ENCODE data around the gene RHBDF1. TPM values are rescaled to one million over a fixed set of nuclear protein-coding genes. Genes with fewer than 3 reads are reported as not detected.
A peak's percentile ranks its signal among the peaks of the same experiment; 100 is the strongest.

Gene RHBDF1
- total RNA-seq, 1 donor from 2014 or later: 27.3 TPM

DNA sequence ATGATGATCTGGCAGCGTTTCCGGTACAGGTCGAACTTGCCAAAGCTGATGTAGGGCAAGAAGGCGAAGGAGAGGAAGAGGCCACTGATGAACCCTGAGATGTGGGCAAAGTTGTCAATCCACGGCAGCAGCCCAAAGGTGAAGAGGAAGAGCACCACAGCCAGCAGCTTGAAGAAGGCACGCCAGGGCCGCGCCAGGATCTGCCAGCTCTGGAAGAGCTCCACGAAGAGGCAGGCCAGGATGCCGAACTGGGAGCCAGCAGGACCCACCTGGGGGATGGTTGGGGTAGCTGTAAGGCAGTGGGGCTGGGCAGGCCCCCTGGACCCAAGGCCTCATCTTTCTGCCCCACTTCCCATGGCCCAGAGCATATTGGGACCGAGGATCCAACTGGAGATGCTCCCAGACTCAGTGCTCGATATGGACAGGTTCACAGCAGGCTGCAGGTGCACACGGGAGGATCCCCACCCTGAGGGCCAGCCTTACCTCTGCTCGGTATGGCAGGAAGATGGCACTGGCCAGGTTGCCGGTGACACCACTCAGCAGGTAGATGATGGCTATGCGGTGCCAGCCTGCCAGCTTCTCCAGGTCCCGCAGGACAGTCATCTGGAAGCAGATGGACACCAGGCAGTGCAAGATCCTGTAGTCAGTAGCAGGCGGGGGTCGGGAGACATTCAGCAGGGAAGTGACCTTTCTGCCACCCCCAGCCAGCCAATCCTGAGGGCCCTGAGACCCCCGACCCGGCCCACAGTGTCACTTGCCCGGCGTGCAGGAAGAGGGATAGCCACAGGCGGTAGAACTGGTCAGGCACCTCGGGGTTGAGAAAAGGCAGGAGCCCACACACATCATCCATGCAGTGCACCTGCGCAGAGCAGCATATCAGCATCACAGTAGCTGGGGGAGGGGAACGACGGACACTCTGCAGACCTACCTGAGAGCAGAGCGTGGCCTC lies 13.7 kb downstream of the RHBDF1 start:
- Mint-ChIP-seq H3K4me1 (ENCODE audit: unreplicated experiment) (no peaks in the 10 kb centered on the region), H3K27me3 (no peaks in the 10 kb centered on the region), H3K9me3 (no peaks in the 10 kb centered on the region), H3K4me3 (no peak overlapping the region), H3K36me3 (peaks cover 10% of the 10 kb centered on the region), H3K27ac (no peak overlapping the region)
- no peak for DNase-seq (ENCODE audit: extremely low spot score, unreplicated experiment)
- TF ChIP-seq, protein P1, sequence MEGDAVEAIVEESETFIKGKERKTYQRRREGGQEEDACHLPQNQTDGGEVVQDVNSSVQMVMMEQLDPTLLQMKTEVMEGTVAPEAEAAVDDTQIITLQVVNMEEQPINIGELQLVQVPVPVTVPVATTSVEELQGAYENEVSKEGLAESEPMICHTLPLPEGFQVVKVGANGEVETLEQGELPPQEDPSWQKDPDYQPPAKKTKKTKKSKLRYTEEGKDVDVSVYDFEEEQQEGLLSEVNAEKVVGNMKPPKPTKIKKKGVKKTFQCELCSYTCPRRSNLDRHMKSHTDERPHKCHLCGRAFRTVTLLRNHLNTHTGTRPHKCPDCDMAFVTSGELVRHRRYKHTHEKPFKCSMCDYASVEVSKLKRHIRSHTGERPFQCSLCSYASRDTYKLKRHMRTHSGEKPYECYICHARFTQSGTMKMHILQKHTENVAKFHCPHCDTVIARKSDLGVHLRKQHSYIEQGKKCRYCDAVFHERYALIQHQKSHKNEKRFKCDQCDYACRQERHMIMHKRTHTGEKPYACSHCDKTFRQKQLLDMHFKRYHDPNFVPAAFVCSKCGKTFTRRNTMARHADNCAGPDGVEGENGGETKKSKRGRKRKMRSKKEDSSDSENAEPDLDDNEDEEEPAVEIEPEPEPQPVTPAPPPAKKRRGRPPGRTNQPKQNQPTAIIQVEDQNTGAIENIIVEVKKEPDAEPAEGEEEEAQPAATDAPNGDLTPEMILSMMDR (conservative IDR thresholded peaks at IDR 0.05): no peak

DNA sequence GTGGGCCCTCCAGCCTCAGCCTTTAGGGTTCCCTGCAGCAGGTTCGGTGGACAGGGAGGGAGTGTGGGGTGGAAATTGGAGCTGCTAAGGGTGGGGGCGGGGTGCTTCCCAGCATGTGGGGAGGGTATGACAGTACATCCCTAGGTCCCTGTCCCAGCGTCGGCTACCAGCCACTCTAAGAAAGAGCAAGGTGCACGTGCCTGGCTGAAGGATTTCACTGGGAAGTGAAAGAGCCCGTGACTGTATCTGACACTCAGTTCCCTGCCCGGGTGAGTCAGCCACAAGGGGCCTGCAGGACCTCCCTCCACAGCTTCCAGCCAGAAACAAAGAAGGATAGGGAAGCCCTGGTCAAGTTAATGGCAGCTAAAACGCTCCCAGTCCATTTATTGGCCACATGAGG lies 14.7 kb downstream of the RHBDF1 start:
- H3K4me3 Mint-ChIP-seq: no peak overlapping the region
- peaks cover 13% of the 10 kb centered on the region for H3K36me3 Mint-ChIP-seq
- TF ChIP-seq, protein P1 (conservative IDR thresholded peaks at IDR 0.05): no peak
- H3K27me3 Mint-ChIP-seq: no peaks in the 10 kb centered on the region
- H3K27ac Mint-ChIP-seq: no peak overlapping the region
- peaks cover 4% of the 10 kb centered on the region for H3K4me1 Mint-ChIP-seq (ENCODE audit: unreplicated experiment)
- H3K9me3 Mint-ChIP-seq: no peaks in the 10 kb centered on the region
- DNase-seq (ENCODE audit: extremely low spot score, unreplicated experiment): no peak

DNA sequence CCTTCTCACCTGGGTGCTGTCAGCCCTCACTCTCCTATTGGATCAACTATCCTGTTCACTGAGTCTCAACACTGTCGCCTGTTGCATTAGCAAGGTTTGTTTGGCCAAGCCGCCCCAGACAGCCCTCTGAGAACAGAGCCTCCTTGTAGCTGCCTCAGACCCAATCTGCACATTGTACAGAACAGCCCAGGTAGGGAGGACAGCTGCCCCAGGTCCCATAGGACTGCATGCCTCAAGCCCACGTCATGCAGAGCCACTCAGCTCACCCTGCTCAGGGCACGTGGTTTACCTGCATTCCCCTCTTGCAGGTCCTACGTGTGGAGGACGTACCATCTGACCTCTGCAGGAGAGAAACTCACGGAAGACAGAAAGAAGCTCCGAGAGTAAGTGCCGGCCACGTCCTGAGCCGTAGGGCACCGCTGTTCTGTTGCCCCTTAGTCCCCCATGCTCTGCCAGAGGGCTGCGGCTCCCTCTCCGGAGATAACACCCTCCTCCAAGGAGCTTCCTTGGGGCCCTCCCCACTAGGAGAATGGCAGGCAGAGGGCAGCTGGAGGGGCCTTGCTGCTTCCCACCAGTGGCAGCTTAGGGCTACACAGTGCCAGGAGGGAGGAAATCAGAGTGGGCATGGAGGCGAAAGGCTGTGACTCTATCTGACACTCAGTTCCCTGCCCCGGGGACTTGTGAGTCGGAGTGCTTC lies 16.1 kb downstream of the RHBDF1 start:
- DNase-seq (ENCODE audit: extremely low spot score, unreplicated experiment): no peak
- Mint-ChIP-seq H3K27ac (no peak overlapping the region), H3K4me3 (peak overlapping the region; percentile 73), H3K27me3 (no peaks in the 10 kb centered on the region), H3K4me1 (ENCODE audit: unreplicated experiment) (peaks cover 6% of the 10 kb centered on the region), H3K36me3 (peaks cover 15% of the 10 kb centered on the region), H3K9me3 (no peaks in the 10 kb centered on the region)
- TF ChIP-seq, protein P1 (conservative IDR thresholded peaks at IDR 0.05): no peak

DNA sequence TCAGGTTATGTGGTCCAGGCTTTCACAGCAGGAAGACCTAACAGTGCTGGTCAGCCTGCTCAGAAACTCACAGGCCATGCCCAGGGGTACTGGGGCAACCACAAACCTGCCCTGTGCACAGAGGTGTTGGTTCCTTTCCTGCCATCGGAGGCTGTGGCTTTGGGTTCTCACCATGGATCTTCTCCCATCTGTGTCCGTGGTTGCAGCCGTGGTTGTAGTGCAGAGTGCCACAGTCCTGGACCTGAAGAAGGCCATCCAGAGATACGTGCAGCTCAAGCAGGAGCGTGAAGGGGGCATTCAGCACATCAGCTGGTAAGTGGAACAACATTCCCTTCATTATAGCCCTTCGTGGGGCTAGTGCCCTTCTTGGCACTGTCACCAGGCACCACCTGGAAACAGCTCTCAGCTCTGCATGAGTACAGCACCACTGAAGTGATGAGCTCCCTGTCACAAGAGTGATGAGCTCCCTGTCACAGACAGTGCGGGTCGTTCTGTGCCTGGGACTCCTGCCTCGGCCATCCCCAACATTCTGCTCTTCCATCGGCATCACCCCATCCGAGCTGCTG lies 16.8 kb downstream of the RHBDF1 start:
- DNase-seq (ENCODE audit: extremely low spot score, unreplicated experiment): no peak
- H3K36me3 Mint-ChIP-seq: peaks cover 20% of the 10 kb centered on the region

DNA sequence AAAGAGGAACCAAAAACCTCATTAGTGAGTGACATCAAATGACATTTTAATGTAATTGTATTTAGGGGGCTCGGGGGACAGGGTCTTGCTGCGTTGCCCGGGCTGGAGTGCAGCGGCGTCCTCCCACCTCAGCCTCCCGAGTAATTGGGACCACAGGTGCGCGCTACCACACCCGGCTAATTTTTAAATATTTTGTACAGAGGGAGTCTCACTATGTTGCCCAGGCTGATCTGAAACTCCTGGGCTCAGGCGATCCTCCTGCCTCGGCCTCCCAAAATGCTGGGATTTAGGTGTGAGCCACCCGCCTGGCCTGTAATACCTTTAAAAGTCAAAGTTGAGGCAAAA lies 18.2 kb downstream of the RHBDF1 start:
- TF ChIP-seq, protein P1 (conservative IDR thresholded peaks at IDR 0.05): no peak
- Mint-ChIP-seq H3K9me3 (no peaks in the 10 kb centered on the region), H3K27me3 (no peaks in the 10 kb centered on the region), H3K36me3 (peaks cover 23% of the 10 kb centered on the region), H3K4me1 (ENCODE audit: unreplicated experiment) (peaks cover 11% of the 10 kb centered on the region), H3K27ac (no peak overlapping the region), H3K4me3 (peak overlapping the region; percentile 99)
- no peak for DNase-seq (ENCODE audit: extremely low spot score, unreplicated experiment)

More for the DNA sequence above, 16.8 kb downstream of the RHBDF1 start:
- Mint-ChIP-seq H3K27ac (no peak overlapping the region), H3K4me1 (ENCODE audit: unreplicated experiment) (peaks cover 11% of the 10 kb centered on the region), H3K4me3 (peak overlapping the region; percentile 81), H3K27me3 (no peaks in the 10 kb centered on the region), H3K9me3 (no peaks in the 10 kb centered on the region)
- TF ChIP-seq, protein P1 (conservative IDR thresholded peaks at IDR 0.05): no peak

Data from type B pancreatic cell (in vitro differentiated cells).